RWPE1 (cell line): Measurements from ENCODE around the gene MARK3.

Experiments
- CTCF ChIA-PET: fragments of 350-600 bp; sonication (Branson Sonifier 250); formaldehyde crosslinking; extraction: SDS; loops from one replicate; lab custom pipeline; 2021; lab: Yijun Ruan, JAX
- POLR2A ChIA-PET: fragments of 400-600 bp; formaldehyde crosslinking; extraction: SDS; loops from one replicate; lab custom pipeline; 2020; ENCODE audit warnings: antibody characterized with exemption; ENCODE audit not compliant: low non-redundant PET; lab: Yijun Ruan, JAX
- DNase-seq: peaks from one replicate; pipeline ENCODE4 v3.0.0; 2012; ENCODE audit warnings: low spot score
- H3K27ac ChIP-seq: fragments of 450-650 bp; 2 replicates; pipeline ENCODE4 v1.5.1; 2017
- TF ChIP-seq, protein P1 (sequence below): fragments of 450-650 bp; conservative IDR thresholded peaks from 2 replicates; pipeline ENCODE4 v1.5.1; 2017; ENCODE audit warnings: low read depth, mild to moderate bottlenecking

MARK3 gene

DNA sequence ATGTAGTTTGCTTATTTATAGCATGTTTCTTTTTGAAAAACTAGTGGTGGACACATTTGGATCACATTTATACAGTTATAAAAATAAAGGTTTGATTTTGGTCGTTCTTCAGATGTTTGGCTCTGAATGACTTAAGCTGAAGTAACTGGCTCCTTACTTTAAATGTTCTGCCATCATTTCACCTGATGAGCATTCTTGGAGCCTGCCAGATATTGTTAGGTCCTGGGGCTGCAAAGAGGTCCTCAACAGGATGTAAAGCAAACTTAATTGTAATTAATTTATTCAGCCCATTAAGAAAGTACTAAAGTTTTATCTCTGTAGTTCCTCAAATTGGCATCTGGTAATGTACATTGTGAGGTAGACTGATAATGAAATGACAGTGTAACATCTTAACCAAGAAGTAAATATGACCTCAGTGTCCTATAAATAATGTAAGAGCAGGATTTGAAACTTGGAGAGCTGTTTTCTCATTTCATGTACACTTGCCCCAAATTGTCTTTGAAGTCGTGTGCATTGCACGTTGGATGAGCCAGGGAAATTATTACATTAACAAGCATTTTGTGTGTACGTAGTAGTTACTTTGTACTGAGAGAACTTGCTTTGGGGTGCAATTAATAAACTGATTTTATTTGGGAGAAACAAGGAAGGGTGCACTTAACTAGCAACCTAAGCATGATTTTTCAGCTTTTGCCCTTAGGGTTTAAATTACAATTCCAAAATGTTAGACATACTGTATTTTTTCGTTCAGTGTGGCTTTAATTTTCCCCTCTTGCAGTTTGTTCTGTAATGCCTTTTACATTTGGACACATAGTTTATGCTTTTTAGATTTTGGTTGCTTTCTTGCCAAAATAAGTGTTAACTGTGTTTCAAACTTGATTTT is 43.7 kb upstream of the MARK3 start:
- ChIA-PET CTCF (no interaction called here), POLR2A (no interaction called here)
- H3K27ac ChIP-seq, result no peak overlapping the region
- DNase-seq, result no peak
- TF ChIP-seq, protein P1, sequence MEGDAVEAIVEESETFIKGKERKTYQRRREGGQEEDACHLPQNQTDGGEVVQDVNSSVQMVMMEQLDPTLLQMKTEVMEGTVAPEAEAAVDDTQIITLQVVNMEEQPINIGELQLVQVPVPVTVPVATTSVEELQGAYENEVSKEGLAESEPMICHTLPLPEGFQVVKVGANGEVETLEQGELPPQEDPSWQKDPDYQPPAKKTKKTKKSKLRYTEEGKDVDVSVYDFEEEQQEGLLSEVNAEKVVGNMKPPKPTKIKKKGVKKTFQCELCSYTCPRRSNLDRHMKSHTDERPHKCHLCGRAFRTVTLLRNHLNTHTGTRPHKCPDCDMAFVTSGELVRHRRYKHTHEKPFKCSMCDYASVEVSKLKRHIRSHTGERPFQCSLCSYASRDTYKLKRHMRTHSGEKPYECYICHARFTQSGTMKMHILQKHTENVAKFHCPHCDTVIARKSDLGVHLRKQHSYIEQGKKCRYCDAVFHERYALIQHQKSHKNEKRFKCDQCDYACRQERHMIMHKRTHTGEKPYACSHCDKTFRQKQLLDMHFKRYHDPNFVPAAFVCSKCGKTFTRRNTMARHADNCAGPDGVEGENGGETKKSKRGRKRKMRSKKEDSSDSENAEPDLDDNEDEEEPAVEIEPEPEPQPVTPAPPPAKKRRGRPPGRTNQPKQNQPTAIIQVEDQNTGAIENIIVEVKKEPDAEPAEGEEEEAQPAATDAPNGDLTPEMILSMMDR, result no peak

DNA sequence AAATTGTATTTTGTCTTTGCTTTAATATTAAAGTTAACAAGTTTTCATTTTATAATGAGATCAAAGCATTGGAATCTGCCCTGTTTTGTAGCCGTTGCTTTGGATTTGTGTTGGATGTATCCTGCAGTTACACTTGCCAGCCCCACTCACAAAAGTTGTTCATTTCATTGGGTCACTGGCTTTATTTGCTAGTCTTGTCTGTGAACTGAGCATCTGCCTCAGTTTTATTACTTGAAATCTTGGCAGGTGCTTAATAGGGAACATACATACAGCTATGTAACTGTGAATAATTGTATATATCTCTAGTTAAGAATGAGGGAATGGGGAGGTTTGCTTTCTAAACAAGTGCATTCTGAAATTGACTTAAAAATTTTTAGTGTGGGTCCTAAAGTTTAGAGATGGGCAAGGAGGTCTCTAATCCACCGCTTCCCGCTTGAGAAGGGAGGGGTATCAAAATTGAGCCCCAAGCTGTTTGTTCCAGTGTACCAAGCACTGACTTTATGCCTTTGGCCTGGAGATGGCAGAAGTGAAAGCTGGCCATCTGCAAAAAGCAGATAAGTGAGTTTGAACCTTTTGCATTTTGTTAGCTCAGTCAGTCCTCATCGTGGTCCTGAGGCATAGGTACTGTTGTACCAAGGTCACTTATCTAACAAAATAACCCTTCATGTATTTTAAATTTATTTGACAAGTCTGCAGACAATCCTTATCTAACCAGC is 41.9 kb upstream of the MARK3 start:
- TF ChIP-seq, protein P1, result no peak
- H3K27ac ChIP-seq, result no peak overlapping the region
- DNase-seq, result no peak
- POLR2A ChIA-PET, result interaction anchor here (0.9 kb wide), 1 partner anchor 9 kb away, joined by 3 read pairs; the partner anchor contains the start of gene EIF5
- CTCF ChIA-PET, result interaction anchor here (0.6 kb wide), 3 partner anchors 9 to 51 kb away, joined by 3 read pairs; no protein-coding TSS in a partner anchor

DNA sequence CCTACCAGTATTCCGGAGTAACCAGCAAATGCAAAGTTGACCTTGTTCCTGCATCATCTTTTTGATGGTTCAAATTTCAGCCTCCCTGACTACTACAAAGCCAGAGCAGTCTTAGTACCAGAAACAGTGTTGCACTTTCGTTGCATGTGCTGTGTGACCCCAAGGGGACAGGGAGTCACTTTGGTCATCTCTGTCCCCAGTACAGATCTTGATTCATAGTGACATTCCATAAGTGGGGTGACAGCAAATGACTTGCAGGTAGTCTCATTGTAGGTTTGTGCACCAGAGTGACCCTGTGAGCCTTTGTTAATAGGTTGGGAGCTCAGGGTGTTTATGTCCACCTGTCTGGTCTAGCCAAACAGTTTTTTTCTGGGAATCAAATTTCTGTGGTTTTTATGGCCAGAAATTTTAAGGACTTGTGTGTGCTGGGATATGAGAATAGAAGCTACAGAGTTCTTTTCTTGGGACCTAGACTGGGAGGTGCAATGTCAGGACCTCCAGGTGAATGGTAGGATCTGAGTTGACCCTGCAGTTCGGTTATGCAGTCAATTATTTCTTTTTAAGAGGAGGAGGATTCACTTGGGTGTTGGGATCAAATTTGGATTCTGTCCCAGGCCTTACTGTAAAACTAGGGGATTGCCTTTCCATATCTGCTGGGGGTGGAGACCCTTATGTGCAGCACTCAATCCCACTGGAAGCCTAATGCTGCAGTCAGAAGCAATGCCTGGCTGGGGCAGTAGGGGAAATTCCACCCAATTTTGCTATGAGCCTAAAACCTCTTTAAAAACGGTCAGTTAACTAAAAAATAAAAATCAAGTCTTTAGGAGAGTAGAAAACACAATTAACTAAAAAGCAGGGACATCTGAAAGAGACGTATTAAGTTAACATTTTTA is 41.1 kb upstream of the MARK3 start:
- TF ChIP-seq, protein P1, result no peak
- no peak for DNase-seq
- H3K27ac ChIP-seq, result no peak overlapping the region
- CTCF ChIA-PET, result interaction anchor here (0.6 kb wide), 1 partner anchor 46 kb away, joined by 3 read pairs; no protein-coding TSS in a partner anchor
- POLR2A ChIA-PET, result interaction anchor here (0.6 kb wide), 1 partner anchor 47 kb away, joined by 7 read pairs; no protein-coding TSS in a partner anchor

DNA sequence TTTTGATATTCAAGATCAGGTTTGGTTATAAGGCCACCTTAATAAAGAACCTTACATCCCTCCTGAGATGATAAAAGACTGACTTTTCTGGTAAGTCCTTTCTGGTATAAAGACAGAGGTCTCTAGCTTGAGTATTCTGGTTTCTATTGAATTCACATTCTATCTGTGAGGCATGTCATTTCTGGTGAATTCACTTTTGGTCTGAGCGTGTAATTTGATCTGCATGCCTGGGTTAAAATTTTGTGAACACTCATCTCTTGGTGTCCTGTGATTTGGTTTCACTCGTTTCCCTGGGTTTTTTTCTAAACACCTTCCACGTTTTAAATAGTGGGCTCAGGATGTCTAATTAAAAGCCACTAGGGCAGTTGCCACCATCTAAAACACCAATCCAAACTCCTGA is 38.9 kb upstream of the MARK3 start:
- no peak overlapping the region for H3K27ac ChIP-seq
- ChIA-PET CTCF (interaction anchor here (0.6 kb wide), 1 partner anchor 9 kb away, joined by 3 read pairs; no protein-coding TSS in a partner anchor), POLR2A (no interaction called here)
- no peak for DNase-seq
- TF ChIP-seq, protein P1, result no peak

DNA sequence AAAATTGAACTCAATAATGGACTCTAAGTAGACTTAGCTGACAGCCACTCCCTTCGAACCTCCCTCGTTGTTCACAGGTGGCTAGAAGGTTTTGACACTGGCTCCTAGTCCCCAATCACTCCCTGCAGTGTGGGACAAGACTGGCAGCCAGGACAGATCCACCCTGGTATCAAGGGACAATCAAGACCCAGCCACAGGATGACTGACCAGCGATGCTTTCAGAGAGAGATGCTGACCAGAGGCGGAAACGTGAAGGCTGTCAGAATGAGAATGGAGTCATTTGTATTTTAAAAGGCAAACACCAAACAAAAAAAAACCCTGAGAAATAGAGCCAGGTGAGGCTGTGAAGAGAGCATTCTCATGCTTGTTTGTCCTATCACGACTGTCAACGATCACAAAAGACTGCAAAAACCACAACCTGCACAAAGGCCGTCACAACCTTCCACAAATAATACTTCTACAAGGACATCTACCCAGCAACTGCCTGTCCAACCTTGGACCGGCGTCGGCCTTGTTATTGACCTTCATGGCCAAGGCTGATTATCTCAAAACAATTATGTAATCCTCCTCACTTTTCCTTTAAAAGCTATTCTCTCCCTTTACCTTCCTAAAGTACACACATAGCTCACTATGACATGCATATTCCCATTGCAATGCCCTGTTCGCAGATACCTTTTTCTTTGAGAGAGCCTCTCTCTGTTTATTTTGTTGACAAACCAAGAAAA is 38.0 kb upstream of the MARK3 start:
- TF ChIP-seq, protein P1, result no peak
- CTCF ChIA-PET, result interaction anchor here (0.7 kb wide), 1 partner anchor 69 kb away, joined by 3 read pairs; no protein-coding TSS in a partner anchor
- no peak for DNase-seq
- POLR2A ChIA-PET, result no interaction called here
- no peak overlapping the region for H3K27ac ChIP-seq
